Nephron progenitor cell (in vitro differentiated cells): ENCODE results near the gene MRPL1.

Experiments
- DNase-seq: peaks from one replicate; pipeline ENCODE4 v3.0.0; 2021
- H3K27ac Mint-ChIP-seq: 2 replicates; pipeline ENCODE4 v1.8.0; 2021; ENCODE audit warnings: mild to moderate bottlenecking, moderate library complexity, mixed read lengths
- H3K27me3 Mint-ChIP-seq: 2 replicates; pipeline ENCODE4 v1.8.0; 2021; ENCODE audit warnings: mild to moderate bottlenecking, low read depth, mixed read lengths; ENCODE audit not compliant: poor library complexity
- H3K36me3 Mint-ChIP-seq: 2 replicates; pipeline ENCODE4 v1.8.0; 2021; ENCODE audit warnings: low read depth, mixed read lengths
- H3K4me1 Mint-ChIP-seq: 2 replicates; pipeline ENCODE4 v1.8.0; 2021; ENCODE audit warnings: mixed read lengths
- H3K4me3 Mint-ChIP-seq: 2 replicates; pipeline ENCODE4 v1.8.0; 2021; ENCODE audit warnings: mild to moderate bottlenecking, moderate library complexity, mixed read lengths
- H3K9me3 Mint-ChIP-seq: 2 replicates; pipeline ENCODE4 v1.8.0; 2021; ENCODE audit warnings: mild to moderate bottlenecking, moderate library complexity, mixed read lengths
- CTCF ChIP-seq: fragments of 200-600 bp; sonication (generic); IDR thresholded peaks from 2 replicates; pipeline ENCODE4 v1.5.0; 2021; ENCODE audit warnings: antibody characterized with exemption

Gene MRPL1

GRCh38 chr4:77893451-77893850, 30.8 kb downstream of the MRPL1 start:
- Mint-ChIP-seq H3K36me3 (peaks cover 54% of the 10 kb centered on the region), H3K27me3 (no peaks in the 10 kb centered on the region), H3K4me3 (no peak overlapping the region), H3K4me1 (no peaks in the 10 kb centered on the region), H3K9me3 (no peaks in the 10 kb centered on the region), H3K27ac (no peak overlapping the region)
- no peak for DNase-seq
- no peak for TF ChIP-seq CTCF

GRCh38 chr4:77899607-77900006, 37.0 kb downstream of the MRPL1 start:
- Mint-ChIP-seq H3K36me3 (peaks cover 54% of the 10 kb centered on the region), H3K9me3 (no peaks in the 10 kb centered on the region), H3K4me3 (no peak overlapping the region), H3K4me1 (no peaks in the 10 kb centered on the region), H3K27ac (peak overlapping the region; percentile 11), H3K27me3 (no peaks in the 10 kb centered on the region)
- no peak for TF ChIP-seq CTCF
- DNase-seq = no peak

- Mint-ChIP-seq H3K27me3 (no peaks in the 10 kb centered on the region), H3K36me3 (peaks cover 58% of the 10 kb centered on the region), H3K4me3 (no peak overlapping the region), H3K27ac (no peak overlapping the region), H3K4me1 (no peaks in the 10 kb centered on the region), H3K9me3 (no peaks in the 10 kb centered on the region)
- no peak for DNase-seq
- no peak for TF ChIP-seq CTCF
Observed at GRCh38 chr4:77903186-77903585, 40.6 kb downstream of the MRPL1 start.

GRCh38 chr4:77905651-77906263, 43.1 kb downstream of the MRPL1 start:
- Mint-ChIP-seq H3K9me3 (no peaks in the 10 kb centered on the region), H3K27ac (peak overlapping the region; percentile 43), H3K27me3 (no peaks in the 10 kb centered on the region), H3K36me3 (peaks cover 67% of the 10 kb centered on the region), H3K4me1 (no peaks in the 10 kb centered on the region), H3K4me3 (no peak overlapping the region)
- TF ChIP-seq CTCF = no peak
- no peak for DNase-seq

GRCh38 chr4:77910676-77911075, 48.0 kb downstream of the MRPL1 start:
- Mint-ChIP-seq H3K36me3 (peaks cover 67% of the 10 kb centered on the region), H3K4me3 (no peak overlapping the region), H3K27ac (no peak overlapping the region), H3K4me1 (no peaks in the 10 kb centered on the region), H3K9me3 (no peaks in the 10 kb centered on the region), H3K27me3 (no peaks in the 10 kb centered on the region)
- no peak for DNase-seq
- no peak for TF ChIP-seq CTCF

GRCh38 chr4:77911091-77911490, 48.5 kb downstream of the MRPL1 start:
- H3K4me3 Mint-ChIP-seq = no peak overlapping the region
- H3K4me1 Mint-ChIP-seq = no peaks in the 10 kb centered on the region
- H3K27ac Mint-ChIP-seq = no peak overlapping the region
- no peaks in the 10 kb centered on the region for H3K27me3 Mint-ChIP-seq
- no peaks in the 10 kb centered on the region for H3K9me3 Mint-ChIP-seq
- DNase-seq = no peak
- H3K36me3 Mint-ChIP-seq = peaks cover 63% of the 10 kb centered on the region
- no peak for TF ChIP-seq CTCF
